SK-N-MC (cell line): Measurements from ENCODE around the gene S100A5.

ENCODE experiments used
- EZH2 ChIP-seq: fragments of 200-600 bp; sonication (generic); IDR thresholded peaks from one replicate; pipeline ENCODE4 v1.6.1; 2017; ENCODE audit warnings: antibody characterized with exemption
- FOXP2 ChIP-seq: optimal IDR thresholded peaks from 2 replicates; pipeline ENCODE3; 2011; ENCODE audit warnings: mild to moderate bottlenecking, moderate library complexity; ENCODE audit not compliant: insufficient read depth; ENCODE audit errors: extremely low read length, control extremely low read depth
- POLR2AphosphoS5 ChIP-seq: IDR thresholded peaks from 2 replicates; pipeline ENCODE4 v1.6.1; 2012; ENCODE audit warnings: mild to moderate bottlenecking, low read depth, low read length, borderline replicate concordance

DNA sequence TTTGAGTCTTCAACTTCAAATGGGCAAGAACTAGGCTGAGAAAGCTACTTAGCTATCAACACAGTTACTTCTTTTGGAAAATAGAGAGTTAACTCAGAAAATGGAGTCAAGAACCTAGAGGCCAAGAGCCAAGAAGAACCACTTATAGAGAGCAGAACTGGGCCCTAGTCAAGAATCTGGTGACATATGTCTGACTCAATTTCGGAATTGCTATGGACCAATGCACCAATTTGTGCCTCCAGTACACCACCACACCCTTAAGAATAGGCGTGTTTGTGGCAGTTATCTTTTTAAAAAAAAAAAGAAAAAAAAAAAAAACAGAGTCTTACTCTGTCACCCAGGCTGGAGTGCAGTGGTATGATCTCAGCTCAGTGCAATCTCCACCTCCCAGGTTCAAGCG, 17.1 kb upstream of the S100A5 start:
- TF ChIP-seq POLR2AphosphoS5 (no peak), EZH2 (no peak), FOXP2 (no peak)
